ACC112 (cell line): ENCODE measurements around the gene EP300.

Source experiments
- H2AFZ ChIP-seq: fragments of 200-600 bp; sonication (generic); one replicate; pipeline ENCODE4 v1.6.0; 2017; ENCODE audit warnings: antibody characterized with exemption, low read length; ENCODE audit not compliant: unreplicated experiment
- H3K27ac ChIP-seq: fragments of 200-600 bp; sonication (generic); 2 replicates; pipeline ENCODE4 v1.5.1; 2014; ENCODE audit warnings: low read depth, mild to moderate bottlenecking, antibody characterized with exemption, low read length, moderate library complexity
- H3K27me3 ChIP-seq: fragments of 200-600 bp; sonication (generic); 2 replicates; pipeline ENCODE4 v1.6.1; 2014; ENCODE audit warnings: mild to moderate bottlenecking, antibody characterized with exemption, low read length, moderate library complexity, mixed read lengths; ENCODE audit not compliant: insufficient read depth
- H3K36me3 ChIP-seq: fragments of 200-600 bp; sonication (generic); 2 replicates; pipeline ENCODE4 v1.6.1; 2016; ENCODE audit warnings: mild to moderate bottlenecking, antibody characterized with exemption, low read length, moderate library complexity, mixed read lengths; ENCODE audit not compliant: insufficient read depth
- H3K4me1 ChIP-seq: fragments of 200-600 bp; sonication (generic); one replicate; pipeline ENCODE4 v1.6.1; 2016; ENCODE audit warnings: low read length, mixed read lengths; ENCODE audit not compliant: insufficient read depth, unreplicated experiment, control insufficient read depth
- H3K4me3 ChIP-seq: fragments of 200-600 bp; sonication (generic); 2 replicates; pipeline ENCODE4 v1.5.1; 2014; ENCODE audit warnings: mild to moderate bottlenecking, low read depth, low read length
- H3K79me2 ChIP-seq: fragments of 200-600 bp; sonication (generic); one replicate; pipeline ENCODE4 v1.6.0; 2016; ENCODE audit warnings: low read length; ENCODE audit not compliant: control insufficient read depth, unreplicated experiment, insufficient read depth

The EP300 gene

DNA sequence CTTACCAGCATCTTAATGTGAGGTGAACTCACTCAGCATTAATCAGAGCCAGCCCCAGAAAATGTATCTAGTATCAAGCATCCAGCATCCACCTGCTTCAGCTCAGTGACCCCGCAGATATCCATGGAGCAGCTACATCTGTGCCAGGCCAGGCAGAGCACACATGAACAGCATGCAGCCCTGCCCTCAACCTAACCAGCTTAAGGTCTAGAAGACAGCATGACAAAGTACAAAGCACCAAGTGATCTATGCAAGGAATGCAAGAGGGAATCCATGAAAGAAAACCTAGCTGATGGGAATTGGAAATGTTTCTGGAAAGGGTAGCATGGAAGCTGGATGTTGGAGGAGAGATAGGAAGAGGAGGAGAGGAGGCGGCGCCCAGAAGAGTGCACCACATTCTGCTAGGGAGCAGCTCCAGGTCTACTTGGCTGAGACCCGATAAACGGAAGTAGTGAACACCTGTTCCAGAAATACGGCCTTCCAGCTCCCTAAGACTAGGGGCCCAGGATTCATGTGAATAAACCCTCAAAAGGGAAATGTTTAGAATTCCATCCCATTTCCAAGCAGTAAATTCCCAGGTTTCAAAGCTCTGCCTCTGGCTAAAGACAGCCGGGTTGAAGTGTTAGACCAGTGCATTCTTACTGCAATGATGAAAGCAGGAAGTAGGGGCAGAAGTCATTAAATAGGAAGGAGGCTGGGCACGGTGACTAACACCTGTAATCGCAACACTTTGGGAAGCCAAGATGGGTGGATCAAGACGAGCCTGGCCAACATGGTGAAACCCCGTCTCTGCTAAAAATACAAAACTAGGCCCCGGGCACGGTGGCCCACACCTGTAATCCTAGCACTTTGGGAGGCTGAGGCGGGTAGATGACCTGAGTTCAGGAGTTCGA is 89.2 kb downstream of the EP300 start:
- Histone ChIP-seq H3K4me3 (no peak overlapping the region), H2AFZ (no peak overlapping the region), H3K27me3 (no peaks in the 10 kb centered on the region), H3K27ac (no peak overlapping the region), H3K4me1 (peaks cover 9% of the 10 kb centered on the region), H3K36me3 (0 out of 2 replicates have a peak, but pooled peaks cover 3% of the 10 kb centered on the region), H3K79me2 (no peaks in the 10 kb centered on the region)

DNA sequence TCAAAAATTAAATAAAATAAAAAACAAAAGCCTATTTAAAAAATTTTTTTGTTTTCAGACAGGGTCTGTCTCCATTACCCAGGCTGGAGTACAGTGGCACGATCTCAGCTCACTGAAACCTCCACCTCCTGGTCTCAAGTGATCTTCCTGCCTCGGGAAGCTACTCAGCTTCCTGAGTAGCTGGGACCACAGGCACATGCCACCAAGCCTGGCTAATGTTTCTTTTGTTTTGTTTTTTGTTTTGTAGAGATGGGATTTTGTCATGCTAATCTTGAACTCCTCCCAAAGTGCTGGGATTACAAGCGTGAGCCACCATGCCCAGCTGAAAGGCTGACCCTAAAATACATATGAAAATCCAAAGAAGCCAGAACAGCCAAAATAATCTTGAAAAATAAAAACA is 92.3 kb downstream of the EP300 start:
- no peak overlapping the region for H3K27ac ChIP-seq
- no peak overlapping the region for H3K4me3 ChIP-seq

GRCh38 chr22:41191467-41191866 is 99.1 kb downstream of the EP300 start:
- Histone ChIP-seq H3K79me2 (no peaks in the 10 kb centered on the region), H3K27ac (no peak overlapping the region), H3K27me3 (no peaks in the 10 kb centered on the region), H2AFZ (no peak overlapping the region), H3K36me3 (no peaks in the 10 kb centered on the region), H3K4me3 (no peak overlapping the region), H3K4me1 (no peaks in the 10 kb centered on the region)

More for the DNA sequence above, 92.3 kb downstream of the EP300 start:
- no peaks in the 10 kb centered on the region for H3K36me3 ChIP-seq
- H2AFZ ChIP-seq, result no peak overlapping the region
- peaks cover 9% of the 10 kb centered on the region for H3K4me1 ChIP-seq
- no peaks in the 10 kb centered on the region for H3K27me3 ChIP-seq
- no peaks in the 10 kb centered on the region for H3K79me2 ChIP-seq

DNA sequence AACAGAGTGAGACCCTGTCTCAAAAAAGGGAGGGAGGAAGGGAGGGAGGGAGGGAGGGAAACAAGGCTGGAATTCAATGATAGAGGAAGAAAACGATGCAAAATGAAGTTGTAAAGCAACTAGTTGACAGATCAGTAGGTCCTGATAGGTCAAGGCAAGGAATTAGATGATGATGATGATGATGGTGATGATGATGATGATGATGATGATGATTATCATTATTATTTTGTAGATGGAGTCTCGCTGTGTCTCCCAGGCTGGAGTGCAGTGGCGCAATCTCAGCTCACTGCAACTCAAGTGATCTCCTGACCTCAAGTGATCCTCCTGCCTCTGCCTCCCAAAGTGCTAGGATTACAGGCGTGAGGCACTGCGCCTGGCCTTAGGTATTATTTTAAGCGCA is 101.4 kb downstream of the EP300 start:
- Histone ChIP-seq H3K27ac (no peak overlapping the region), H3K4me3 (no peak overlapping the region), H3K36me3 (no peaks in the 10 kb centered on the region), H2AFZ (no peak overlapping the region), H3K79me2 (no peaks in the 10 kb centered on the region), H3K4me1 (no peaks in the 10 kb centered on the region), H3K27me3 (no peaks in the 10 kb centered on the region)

DNA sequence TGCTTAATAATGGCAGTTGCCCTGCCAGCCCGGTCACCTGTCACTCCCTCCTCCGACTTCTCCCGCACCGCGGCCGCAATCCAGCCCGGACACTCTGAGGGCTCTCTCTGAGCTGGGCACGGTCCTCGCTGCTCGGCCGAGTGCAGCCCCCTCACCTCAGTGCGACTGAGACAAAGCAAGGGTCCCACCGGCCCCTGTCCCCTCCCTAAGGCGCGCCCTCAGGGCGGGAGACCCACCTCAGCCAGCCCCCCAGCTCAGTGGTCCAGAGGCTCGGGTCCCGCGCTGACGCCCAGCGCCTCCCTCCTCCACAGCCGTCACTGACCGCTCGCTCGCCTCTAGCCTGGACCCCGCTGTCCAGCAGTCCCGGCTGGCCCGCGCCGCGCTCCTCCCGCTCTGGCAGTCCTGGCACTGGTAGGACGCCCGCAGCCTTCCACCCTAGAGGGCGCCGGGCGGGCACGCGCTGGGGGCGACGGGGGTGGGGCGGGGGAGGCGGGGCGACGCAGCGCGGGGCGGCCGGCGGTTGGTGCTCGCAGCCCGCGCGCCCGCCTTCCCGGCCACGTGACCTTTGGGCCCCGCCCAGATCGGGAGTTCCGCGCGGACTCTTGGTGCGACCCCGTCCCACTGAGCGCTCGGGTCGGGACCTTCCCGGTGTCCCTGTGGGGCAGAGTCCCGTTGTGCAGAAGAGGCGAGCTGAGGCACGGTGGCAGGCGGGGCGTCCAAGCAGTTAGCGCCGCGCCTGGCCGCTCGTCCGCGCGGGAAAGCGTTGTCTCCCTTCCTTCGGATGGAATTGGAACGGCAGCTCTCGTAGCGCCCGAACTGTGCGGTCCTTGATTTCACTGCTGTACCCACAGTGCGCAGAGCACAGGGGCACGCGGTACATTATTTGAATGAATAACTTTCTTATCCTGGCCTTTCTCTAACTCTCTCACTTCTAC is 104.9 kb downstream of the EP300 start:
- Histone ChIP-seq H3K79me2 (no peaks in the 10 kb centered on the region), H3K4me1 (no peaks in the 10 kb centered on the region), H3K36me3 (no peaks in the 10 kb centered on the region), H3K27me3 (no peaks in the 10 kb centered on the region), H2AFZ (peak overlapping the region; percentile 81), H3K27ac (no peak overlapping the region), H3K4me3 (peak overlapping the region; percentile 89)

DNA sequence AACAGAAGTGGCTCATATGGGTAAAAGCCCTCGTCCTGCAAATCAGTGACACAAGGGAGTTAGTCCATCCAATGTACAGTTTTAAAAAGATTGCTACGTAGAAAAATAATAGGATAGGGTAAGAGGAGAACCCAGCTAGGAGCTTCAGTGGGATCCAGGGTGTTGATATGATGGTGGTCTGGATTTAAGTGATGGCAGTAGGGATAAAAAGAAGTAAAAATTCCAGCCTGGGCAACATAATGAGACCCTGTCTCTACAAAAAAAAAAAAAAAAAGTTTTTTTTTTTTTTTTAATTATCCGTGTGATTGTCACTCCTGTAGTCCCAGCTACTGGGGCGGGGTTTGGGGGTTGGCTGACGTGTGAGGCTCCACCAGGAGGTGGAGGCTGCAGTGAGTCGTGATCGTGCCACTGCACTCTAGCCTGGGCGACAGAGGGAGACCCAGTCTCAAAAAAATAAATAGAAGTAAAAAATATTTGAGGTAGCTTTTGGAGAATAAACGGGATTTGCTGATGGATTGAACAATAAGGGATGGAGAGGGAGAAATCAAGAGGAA is 105.7 kb downstream of the EP300 start:
- Histone ChIP-seq H3K79me2 (no peaks in the 10 kb centered on the region), H2AFZ (peak overlapping the region; percentile 81), H3K4me3 (peak overlapping the region; percentile 89), H3K4me1 (no peaks in the 10 kb centered on the region), H3K27ac (no peak overlapping the region), H3K27me3 (no peaks in the 10 kb centered on the region), H3K36me3 (no peaks in the 10 kb centered on the region)

DNA sequence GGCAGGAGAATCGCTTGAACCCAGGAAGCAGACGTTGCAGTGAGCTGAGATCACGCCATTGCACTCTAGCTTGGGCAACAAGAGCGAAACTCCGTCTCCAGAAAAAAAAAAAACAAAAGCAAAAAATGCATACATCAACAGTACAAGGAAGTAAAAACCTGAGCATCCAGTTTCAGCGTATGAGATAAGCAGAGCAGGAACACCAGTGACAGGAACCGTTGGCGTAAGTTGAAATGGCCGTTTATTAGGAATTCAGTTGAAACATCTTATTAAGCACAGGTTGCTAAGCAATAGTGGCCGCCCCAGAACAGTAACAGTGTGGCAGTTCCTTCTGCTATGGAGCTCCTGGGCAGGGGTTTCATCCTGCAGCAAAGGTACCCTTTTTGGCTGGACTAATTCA is 108.7 kb downstream of the EP300 start:
- H3K36me3 ChIP-seq, result no peaks in the 10 kb centered on the region
- no peaks in the 10 kb centered on the region for H3K27me3 ChIP-seq
- no peaks in the 10 kb centered on the region for H3K4me1 ChIP-seq
- no peak overlapping the region for H3K27ac ChIP-seq
- H3K79me2 ChIP-seq, result peaks cover 9% of the 10 kb centered on the region
- no peak overlapping the region for H2AFZ ChIP-seq
- H3K4me3 ChIP-seq, result no peak overlapping the region

- Histone ChIP-seq H3K27ac (no peak overlapping the region), H3K27me3 (no peaks in the 10 kb centered on the region)
These were observed 110.7 kb downstream of the EP300 start for GRCh38 chr22:41203118-41203517.

DNA sequence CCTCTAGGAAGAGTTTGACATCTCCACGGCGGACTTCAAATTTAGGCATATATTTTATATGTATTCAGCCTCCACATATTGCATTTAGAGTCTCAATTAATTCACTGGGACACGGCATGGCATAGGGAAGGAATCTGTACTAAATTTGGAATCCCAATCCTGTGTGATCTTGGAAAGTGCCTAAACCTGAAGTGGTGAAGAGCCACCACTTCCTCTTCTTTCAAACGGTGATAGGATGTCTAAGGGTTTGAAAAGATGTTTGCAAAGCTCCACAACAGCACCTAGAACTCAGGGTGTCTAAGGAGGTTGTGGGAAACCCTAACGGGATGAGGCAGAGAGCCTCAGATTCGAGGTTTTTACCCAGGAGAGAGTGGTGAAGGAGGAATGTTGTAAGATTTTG is 111.7 kb downstream of the EP300 start:
- Histone ChIP-seq H3K36me3 (no peaks in the 10 kb centered on the region), H3K27ac (no peak overlapping the region), H3K27me3 (no peaks in the 10 kb centered on the region), H3K79me2 (peaks cover 13% of the 10 kb centered on the region), H2AFZ (no peak overlapping the region), H3K4me3 (no peak overlapping the region), H3K4me1 (no peaks in the 10 kb centered on the region)

More at GRCh38 chr22:41203118-41203517, 110.7 kb downstream of the EP300 start:
- peaks cover 13% of the 10 kb centered on the region for H3K79me2 ChIP-seq
- no peak overlapping the region for H3K4me3 ChIP-seq
- H2AFZ ChIP-seq, result no peak overlapping the region
- no peaks in the 10 kb centered on the region for H3K36me3 ChIP-seq
- no peaks in the 10 kb centered on the region for H3K4me1 ChIP-seq
